HG03558 (cell line): Measurements from ENCODE around the gene TCEANC.
"Not testable (repeated sequence)": the region's sequence is repeated elsewhere in the genome, so short reads cannot be mapped to it uniquely, and the experiment has no call there.

Source experiments
- ATAC-seq: cut with Tn5 transposase; IDR thresholded peaks from one replicate; pipeline ENCODE4 v1.9.1; 2021; ENCODE audit warnings: moderate number of reproducible peaks; ENCODE audit not compliant: unreplicated experiment; ENCODE audit errors: extremely low read depth

The TCEANC gene

GRCh38 chrX:13652850-13653693, at the start of gene TCEANC:
TCEANC (plus strand) TSS chrX:13653141; CDS start chrX:13662509, 9,368 bp downstream.
- ATAC-seq = peak; percentile 91

- no peak for ATAC-seq
Observed at GRCh38 chrX:13605611-13606010, 47.3 kb upstream of the TCEANC start.

- ATAC-seq = no peak
Observed at GRCh38 chrX:13607331-13607995, 45.5 kb upstream of the TCEANC start.

GRCh38 chrX:13607996-13608365, 45.0 kb upstream of the TCEANC start:
- no peak for ATAC-seq

- no peak for ATAC-seq
Observed at GRCh38 chrX:13614154-13614553, 38.8 kb upstream of the TCEANC start.

- ATAC-seq = no peak
Observed at GRCh38 chrX:13620207-13620606, 32.7 kb upstream of the TCEANC start.

- no peak for ATAC-seq
Observed at GRCh38 chrX:13622401-13622964, 30.5 kb upstream of the TCEANC start.

- ATAC-seq = no peak
Observed at GRCh38 chrX:13627306-13627705, 25.6 kb upstream of the TCEANC start.

GRCh38 chrX:13637224-13637623, 15.7 kb upstream of the TCEANC start:
- ATAC-seq = not testable (repeated sequence)

- no peak for ATAC-seq
Observed at GRCh38 chrX:13638021-13638420, 14.9 kb upstream of the TCEANC start.

GRCh38 chrX:13638826-13639225, 14.1 kb upstream of the TCEANC start:
- ATAC-seq = no peak

- not testable (repeated sequence) for ATAC-seq
Observed at GRCh38 chrX:13641684-13642083, 11.3 kb upstream of the TCEANC start.

GRCh38 chrX:13645464-13646153, 7.3 kb upstream of the TCEANC start:
- no peak for ATAC-seq

- no peak for ATAC-seq
Observed at GRCh38 chrX:13646154-13646549, 6.8 kb upstream of the TCEANC start.

- no peak for ATAC-seq
Observed at GRCh38 chrX:13647709-13648212, 5.2 kb upstream of the TCEANC start.

- not testable (repeated sequence) for ATAC-seq
Observed at GRCh38 chrX:13648336-13648735, 4.6 kb upstream of the TCEANC start.

- ATAC-seq = no peak
Observed at GRCh38 chrX:13649838-13650237, 3.1 kb upstream of the TCEANC start.

- ATAC-seq = no peak
Observed at GRCh38 chrX:13650318-13650717, 2.6 kb upstream of the TCEANC start.

- ATAC-seq = no peak
Observed at GRCh38 chrX:13651150-13651549, 1.8 kb upstream of the TCEANC start.

GRCh38 chrX:13652287-13652793, 601 bp upstream of the TCEANC start:
- no peak for ATAC-seq
